Sciatic nerve (tissue), 2 donors: Measurements from ENCODE around the gene OGG1. TPM values are rescaled to one million over a fixed set of nuclear protein-coding genes. Genes with fewer than 3 reads are reported as not detected.

ENCODE experiments used
- ATAC-seq: fragments of 200-7000 bp; cut with Tn5 transposase; one replicate; pipeline ENCODE4 v1.9.1; 2020; ENCODE audit warnings: mild to moderate bottlenecking, moderate library complexity
- DNase-seq: peaks from one replicate; pipeline ENCODE4 v3.0.0-alpha.2; 2020; ENCODE audit warnings: low spot score
- intact Hi-C: fragments of 100-400 bp; cut with DNase I; formaldehyde crosslinking; loops from one replicate; pipeline ENCODE4 v1.14.2; 2022
- total RNA-seq: library from RNA; stranded (reverse); fragmentation: NEBNext Ultra II Directional; extraction: Animal tissue kit (Norgen Biotek cat#: 25700); gene quantifications from one replicate; pipeline ENCODE4 v1.2.1, GENCODE V29; 2021
- donor health status: DM: no; HTN: no; CAD: no.
- donor health status: DM: no; HTN: no; CAD: no.

Gene OGG1
- total RNA-seq, 1 donor from 2014 or later: 31.2 TPM

DNA sequence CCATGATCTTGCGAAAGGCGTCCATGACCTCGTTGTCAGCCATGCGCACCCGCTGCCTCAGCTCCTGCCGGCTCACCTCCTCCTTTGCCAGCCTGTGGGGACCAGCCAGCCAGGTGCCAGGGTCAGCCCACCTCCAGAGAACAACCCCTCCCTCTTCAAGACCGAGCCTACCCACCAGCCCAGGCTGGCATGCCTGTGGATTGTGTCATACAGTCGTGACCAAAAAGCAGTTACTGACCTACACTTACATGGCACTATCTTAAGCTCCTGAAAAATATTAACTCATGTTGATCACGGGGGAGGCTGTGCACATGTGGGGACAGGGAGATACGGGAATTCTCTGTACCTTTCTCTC lies 30.7 kb downstream of the OGG1 start:
- DNase-seq (no peak), ATAC-seq (peak; percentile 12)
- intact Hi-C loops: no loop called here

DNA sequence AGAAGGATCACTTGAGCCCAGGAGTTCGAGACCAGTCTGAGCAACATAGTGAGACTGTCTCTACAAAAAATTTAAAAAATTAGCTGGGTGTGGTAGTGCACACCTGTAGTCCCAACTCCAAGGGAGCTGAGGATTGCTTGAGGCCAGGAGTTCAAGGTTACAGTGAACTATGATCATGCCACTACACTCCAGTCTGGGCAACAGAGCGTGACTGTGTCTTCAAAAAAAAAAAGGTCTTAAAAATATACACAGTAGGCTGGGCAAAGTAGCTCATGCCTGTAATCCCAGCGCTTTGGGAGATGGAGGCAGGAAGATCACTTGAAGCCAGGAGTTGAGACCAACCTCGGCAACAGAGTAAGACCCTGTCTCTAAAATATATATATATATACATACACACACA lies 31.2 kb downstream of the OGG1 start:
- ATAC-seq: no peak
- intact Hi-C loops: no loop called here
- DNase-seq: no peak

DNA sequence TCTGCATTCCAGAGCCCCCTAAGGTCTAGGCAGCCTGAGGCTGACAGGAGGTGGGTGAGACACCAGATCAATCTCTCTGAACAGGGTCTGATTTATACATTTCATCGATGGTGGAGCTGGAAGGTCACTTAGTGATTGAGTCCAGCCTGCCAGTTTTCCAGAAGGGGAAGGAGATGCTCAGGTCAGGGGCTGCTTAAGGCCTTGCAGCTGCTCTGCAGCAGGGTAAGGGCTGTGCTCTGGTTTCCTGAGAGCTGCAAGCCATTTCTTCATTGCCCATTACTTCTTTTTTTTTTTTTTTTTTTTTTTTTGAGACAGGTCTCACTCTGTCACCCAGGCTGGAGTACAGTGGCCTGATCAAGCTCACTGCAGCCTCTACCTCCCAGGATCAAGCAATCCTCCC lies 31.8 kb downstream of the OGG1 start:
- intact Hi-C loops: no loop called here
- ATAC-seq (no peak), DNase-seq (no peak)

DNA sequence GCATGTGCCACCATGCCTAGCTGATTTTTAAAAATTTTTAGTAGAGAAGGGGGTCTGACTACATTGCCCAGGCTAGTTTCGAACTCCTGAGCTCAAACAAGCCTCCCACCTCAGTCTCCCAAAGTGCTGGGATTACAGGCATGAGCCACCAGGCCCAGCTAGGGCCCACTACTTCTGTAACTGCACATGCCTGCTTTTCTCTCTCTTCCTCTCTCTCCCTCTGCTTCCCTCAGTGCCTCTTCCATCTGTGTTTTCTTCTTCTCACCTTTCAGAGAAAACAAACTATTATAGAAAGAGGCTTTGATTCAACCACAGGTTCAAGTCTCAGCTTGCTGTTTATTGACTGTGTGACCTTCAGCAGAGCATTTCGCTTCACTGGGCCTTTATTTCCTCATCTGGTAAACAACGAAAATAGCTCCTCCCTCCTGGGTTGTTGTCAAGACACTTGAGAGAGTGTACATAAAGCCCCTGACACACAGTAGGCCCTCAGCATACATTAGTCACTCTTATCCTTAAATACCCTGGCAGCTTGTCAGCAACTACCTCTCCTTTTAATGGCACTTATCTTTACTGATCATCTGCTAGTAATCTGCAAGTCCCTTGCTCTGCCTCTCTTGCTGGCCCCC lies 32.3 kb downstream of the OGG1 start:
- intact Hi-C loops: no loop called here
- no peak for DNase-seq
- no peak for ATAC-seq

DNA sequence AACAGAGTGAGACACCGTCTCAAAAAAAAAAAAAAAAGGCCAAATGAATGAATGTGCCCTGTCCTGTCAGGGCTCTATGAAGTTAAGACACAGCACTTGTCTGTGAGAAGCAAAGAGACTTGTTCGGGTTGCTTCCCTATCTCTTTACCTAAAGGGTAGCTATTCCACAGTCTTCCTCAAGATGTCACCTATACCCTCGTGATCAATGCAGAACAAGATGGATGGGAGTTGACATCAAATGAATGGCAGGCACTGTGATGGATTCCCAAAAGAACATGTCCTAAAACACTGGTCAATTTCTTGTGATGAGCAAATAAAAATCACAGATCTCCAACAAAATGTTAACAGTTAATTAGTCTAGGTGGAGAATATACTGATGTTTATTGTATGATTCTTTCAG lies 33.0 kb downstream of the OGG1 start:
- no peak for DNase-seq
- intact Hi-C loops: no loop called here
- no peak for ATAC-seq

DNA sequence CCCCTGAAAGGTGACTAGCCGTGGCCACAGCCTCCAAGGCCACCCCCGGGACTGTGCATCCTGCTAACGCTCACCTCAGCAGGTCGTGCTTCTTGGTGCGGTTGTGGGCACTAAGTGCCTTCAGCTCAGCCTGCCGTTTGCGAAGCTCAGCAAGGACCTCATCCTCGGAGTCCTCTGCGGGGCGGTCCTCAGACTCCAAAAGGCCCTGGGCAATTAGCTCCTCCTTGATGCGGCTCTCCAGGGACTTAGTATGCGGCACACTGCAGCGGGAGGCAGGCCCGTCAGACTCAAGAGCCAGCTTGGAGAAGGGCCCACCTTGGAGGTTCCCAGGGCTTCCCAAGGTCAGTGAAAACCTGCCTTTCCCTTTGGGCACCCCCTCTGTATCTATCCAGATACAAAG lies 34.2 kb downstream of the OGG1 start:
- DNase-seq (no peak), ATAC-seq (no peak)
- intact Hi-C loops: no loop called here

DNA sequence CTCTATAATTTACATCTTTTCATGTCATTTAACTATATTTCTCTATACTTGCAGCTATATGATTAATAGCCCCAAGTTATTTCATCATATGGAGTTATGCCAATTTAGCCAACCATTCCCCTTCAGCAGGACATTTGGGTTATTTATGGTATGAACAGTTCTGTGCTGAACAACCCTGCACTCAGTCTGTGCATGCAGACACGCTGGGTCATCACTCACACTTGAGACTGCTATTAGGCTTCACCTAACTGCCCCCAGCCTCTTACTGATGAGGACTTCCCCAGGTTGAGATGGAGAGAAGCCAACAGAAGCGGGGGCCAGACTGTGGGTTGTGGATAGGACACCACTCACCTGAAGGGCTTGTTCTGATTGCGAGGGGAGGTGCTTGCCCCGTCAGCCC lies 35.2 kb downstream of the OGG1 start:
- ATAC-seq (no peak), DNase-seq (no peak)
- intact Hi-C loops: no loop called here

DNA sequence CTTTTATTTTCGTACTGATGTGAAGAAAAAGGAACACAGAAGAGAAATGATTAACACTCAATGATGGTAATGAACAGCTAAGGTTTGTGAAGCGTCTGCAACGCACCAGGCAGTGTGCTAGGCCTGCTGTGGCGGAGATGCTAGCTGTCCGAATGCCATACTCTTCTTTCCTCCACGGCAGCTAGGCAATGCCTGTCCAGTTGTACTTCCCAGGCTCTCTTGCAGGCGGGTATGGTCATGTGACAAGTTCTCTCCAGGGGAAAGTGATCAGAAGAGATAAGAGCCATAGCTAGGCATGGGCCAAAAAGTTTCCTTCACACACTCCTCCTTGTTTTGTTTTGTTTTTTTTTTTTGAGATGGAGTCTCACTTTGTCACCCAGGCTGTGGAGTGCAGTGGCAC lies 35.9 kb downstream of the OGG1 start:
- intact Hi-C loops: no loop called here
- DNase-seq (no peak), ATAC-seq (no peak)

DNA sequence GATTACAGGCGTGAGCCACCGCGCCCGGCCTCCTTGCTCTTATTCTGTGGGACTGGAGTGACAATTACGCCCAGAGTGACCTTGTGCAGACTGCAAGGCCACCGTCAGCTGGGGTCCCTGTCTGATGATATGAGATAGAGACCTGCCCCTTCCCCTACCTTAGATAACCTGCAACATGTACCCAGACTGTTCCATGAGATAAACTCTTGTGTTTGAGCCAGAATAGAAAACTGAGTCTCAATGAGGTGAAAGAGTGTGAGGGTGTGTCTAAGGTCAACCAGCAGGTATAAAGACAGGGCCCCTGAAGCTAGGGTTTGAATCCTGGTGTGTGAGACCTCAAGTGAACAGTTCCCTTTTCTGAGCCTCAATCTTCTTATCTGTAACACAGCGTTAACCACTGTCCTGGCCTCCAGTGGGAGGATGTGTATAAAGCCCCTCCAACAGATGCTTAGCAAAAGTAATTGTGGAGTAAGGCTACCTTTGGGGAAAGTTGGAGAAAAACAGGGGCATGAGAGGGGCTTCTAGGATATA lies 36.5 kb downstream of the OGG1 start:
- DNase-seq (no peak), ATAC-seq (no peak)
- intact Hi-C loops: no loop called here

DNA sequence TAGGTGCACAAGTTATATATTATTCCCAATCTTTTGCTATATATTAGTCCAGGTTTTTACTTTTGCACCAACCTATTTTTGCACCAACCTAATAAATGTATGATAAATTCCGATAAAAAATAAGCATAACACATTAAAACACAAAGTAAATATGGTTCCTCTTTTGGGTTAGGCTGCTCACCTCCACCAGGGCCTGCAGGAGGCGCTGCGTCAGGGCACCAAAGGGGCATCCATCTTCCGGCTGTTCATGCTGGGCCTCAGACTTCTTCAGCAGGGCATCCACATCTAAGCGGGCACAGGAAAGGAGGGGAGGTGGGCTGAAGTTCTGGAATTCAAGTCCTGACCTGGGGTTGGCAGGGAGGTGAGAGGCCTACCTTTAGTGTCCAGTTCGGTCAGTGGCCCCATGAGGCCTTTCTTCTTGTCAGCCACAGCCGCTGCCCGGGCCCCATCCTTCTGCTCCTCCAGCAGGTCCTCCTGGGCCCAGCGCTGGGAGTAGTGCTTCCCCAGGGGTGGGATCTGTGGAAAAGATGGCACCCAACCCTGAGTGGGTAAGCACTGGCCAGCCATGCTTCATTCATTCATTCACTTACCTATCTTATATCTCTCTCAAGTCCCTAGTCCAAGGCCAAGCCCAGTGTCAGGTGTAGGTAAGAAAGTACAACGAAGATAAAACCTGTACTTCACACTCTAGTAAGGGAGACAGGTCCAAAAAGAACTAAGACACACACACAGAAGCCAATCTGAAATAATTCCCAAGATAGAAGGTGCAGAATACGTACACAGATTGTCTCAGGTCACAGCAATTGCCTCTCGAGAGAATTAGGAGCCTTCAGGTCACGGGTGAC lies 37.3 kb downstream of the OGG1 start:
- intact Hi-C loops: no loop called here
- ATAC-seq: no peak

DNA sequence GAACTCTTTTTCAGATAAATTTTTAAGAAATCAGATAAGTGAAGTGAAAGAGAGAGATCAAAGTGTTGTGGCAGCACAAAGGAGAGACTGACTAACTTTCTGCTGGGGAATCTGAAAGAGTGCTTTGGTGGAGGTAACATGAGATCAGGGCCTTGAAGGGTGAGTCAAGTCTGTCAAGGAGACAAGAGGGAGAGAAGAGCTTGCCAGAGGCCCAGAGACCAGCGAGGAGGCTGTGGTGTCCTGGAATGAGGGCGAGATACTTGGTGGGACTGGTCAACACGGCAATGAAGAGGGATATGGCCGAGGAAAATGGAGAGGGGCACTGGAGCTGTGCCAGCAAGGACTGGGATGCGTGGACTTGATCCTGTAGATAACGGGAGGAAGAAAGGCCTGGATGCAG lies 38.0 kb downstream of the OGG1 start:
- no peak for DNase-seq
- intact Hi-C loops: no loop called here

More for the DNA sequence above, 37.3 kb downstream of the OGG1 start:
- no peak for DNase-seq

DNA sequence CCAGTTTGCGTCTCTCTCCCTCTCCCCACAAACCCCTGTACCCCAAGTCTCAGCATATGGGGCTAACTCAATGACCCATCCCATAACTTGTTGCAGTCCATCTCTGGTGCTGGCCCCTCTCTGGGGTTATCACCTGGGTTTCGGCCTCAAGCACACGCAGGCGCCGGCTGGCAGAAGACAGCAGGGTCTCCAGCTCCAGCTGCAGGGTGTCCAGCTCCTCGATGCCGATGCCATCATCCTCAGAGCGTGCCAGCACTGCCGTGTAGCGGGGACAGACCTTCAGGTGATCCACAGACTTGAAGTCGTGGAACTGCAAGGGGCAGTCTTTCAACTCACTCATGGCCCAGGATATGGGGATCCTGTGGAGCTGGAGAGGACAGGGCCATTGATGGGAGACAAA lies 41.4 kb downstream of the OGG1 start:
- intact Hi-C loops: no loop called here
- ATAC-seq (no peak), DNase-seq (no peak)

More for the DNA sequence above, 38.0 kb downstream of the OGG1 start:
- no peak for ATAC-seq

DNA sequence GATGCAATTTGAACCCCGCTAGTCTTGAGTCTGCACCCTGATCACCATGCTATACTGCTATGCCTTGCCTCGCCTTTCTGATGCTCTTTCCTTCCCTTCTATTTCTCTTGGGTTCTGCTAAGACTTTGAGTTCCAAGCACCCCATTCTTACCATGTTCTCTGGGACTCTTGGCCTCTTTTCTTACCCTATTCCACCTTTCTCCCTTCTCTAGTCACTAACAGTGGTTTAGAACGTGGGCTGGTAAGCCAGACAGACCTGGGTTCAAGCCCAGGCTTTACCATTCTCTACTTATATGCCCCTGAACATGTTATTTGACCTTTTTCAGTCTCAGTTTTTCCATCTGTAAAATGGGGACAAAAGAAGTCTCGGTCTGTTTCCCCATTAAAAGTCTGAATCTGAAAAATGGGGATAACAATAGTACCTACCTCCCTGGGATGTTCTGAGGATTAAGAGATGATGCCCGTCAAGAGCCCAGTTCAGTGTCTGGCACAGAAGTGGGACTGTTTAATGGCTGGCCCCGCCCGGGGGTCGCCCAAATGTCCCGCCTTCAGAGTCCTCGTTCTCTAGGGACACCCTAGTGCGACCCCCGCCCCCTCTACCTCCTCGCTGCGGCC lies 42.1 kb downstream of the OGG1 start:
- no peak for ATAC-seq
- intact Hi-C loops: no loop called here
- no peak for DNase-seq

DNA sequence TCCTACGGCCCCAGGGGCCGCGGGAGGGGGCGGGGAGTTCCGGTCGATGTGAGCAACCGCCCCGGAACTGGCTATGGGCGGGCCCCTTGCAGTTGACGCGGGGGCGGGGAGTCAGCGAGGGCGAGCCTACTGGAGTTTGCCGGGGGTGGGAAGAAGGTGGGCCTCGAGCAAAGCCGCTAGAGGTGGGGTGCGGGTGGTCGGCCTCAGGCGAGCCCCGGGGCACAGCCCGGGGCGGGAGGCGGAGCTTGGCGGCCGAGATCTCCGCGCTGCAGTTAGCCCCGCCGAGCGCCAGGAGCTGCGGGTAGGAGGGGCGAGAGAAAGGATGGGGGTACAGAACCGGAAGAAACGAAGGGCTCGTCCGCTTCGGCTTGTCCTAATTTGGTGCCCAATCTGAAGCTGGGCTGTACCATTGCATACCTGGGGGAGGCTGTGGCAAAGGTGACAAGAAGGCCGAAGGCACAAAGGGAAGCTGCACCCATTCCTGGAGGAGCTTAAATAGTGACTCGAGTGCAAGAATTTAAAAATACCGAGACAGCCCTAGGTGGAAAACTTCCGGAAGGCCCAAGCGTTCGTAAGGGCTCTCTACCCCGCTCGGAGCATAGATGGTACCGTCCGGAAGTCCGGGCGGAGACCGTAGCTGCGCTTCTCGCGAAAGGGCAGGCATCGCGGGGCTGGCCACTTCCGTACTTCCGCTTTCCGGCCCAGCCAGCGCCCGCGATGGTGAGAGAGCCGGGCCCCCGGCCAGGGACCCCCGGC lies 42.8 kb downstream of the OGG1 start, which contains the start of the genes ARPC4 and TADA3:
ARPC4 (plus strand) TSS at position 678 of the 756 bp plus-strand sequence; CDS start at position 718, 40 bp downstream.
TADA3 (minus strand) TSS at position 69 of the 756 bp plus-strand sequence. CDS start 1,007 bp downstream, outside the sequence.
- ATAC-seq (peak; percentile 97), DNase-seq (peak; percentile 95)
- intact Hi-C loops: no loop called here

DNA sequence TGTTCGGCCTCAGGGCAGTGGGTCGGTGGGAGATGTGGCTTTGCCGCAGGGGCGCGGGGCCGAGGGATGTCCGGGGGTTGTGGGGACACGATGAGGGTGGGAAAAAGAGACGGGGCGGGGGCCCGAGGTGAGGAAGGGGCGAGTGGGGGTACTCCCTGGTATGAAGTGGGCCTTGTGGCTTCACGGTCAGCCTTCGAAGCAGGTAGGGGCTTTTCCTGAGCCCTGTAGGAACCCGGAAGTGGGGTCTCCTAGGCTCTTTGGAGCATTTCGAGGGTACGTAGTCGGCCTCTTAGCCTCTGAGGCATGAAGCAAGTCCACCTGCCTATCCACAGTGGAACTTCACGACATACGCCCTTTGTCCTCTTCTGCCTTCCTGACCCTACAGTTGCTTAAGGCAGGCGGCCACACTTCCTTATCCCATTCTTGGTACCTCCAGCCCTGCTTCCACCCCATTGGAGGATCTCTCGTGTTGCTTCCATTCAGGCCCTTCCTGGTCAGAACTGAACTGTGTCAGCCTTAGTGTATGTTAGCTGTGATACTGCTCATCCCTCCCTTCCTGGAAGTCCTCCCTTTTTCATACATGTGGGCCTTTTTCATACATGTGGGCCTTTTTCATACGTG lies 43.5 kb downstream of the OGG1 start:
- DNase-seq: no peak
- intact Hi-C loops: no loop called here

DNA sequence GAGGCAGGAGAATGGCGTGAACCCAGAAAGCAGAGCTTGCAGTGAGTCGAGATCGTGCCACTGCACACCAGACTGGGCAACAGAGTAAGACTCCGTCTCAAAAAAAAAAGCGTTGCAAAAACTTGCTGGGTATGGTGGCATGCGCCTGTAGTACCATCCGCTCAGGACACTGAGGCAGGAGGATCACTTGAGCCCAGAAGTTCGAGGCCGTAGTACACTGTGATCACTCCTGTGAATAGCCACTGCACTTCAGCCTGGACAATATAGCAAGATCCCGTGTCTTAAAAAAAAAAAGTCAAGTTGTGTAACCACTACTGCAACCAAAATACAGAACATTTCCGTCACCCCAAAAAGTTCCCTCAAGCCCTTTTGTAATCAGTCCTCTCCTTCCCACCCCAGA lies 44.6 kb downstream of the OGG1 start:
- ATAC-seq (no peak), DNase-seq (no peak)
- intact Hi-C loops: no loop called here

More for the DNA sequence above, 43.5 kb downstream of the OGG1 start:
- peak; percentile 4 for ATAC-seq

DNA sequence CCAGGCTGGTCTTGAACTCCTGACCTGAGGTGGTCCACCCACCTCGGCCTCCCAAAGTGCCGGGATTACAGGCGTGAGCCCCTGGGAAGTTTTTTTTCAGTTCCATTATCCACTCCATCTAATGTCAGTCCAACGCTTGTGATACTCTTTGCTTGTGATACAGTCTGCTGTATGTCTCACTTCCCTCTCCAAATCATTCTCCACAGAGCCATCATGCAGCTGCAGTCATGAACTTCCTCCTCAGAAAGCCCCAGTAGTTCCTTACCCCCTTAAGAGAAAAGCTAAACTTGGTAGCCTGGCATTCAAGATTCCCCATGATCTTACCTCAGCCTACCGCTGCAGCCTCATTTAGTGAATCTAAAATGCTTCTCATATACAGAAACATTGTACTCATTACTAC lies 45.5 kb downstream of the OGG1 start:
- ATAC-seq (no peak), DNase-seq (no peak)
- intact Hi-C loops: no loop called here

DNA sequence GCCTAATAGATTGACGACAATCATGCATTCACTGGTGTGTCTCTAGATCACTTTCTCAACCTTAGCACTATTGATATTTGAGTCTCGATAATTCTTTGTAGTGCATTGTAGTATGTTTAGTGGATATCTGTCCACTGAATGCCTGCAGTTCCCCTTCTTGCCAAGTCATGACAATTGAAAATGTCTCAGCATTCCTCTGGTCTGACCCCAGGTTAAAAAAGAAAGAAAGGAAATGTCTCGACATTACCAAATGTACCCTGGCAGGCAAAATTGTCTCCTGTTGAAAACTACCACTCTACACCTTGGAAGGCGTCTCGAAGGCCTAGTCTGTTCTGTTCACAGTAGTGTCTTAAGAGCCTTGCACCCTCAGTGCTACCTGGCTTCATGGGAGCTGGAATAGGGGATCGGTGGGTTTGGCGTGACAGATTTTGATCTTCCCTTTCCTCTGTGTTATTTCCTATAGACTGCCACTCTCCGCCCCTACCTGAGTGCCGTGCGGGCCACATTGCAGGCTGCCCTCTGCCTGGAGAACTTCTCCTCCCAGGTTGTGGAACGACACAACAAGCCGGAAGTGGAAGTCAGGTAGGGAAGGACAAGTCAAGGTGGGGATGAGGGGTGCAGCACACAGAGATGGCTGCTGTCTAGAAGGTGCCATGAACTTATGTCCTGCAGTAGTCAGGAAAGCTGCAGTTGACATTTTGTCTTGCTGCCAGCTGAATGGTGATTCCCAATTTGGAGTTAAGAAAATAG lies 47.6 kb downstream of the OGG1 start:
- intact Hi-C loops: no loop called here
- DNase-seq (no peak), ATAC-seq (no peak)
